Measurements from ENCODE around the gene DIAPH3.

The DIAPH3 gene

GRCh38 chr13:60019119-60019993 is 144.4 kb downstream of the DIAPH3 start:
- no peak for DNase-seq (ENCODE audit: low read depth, low spot score)

GRCh38 chr13:60018536-60018935 is 145.2 kb downstream of the DIAPH3 start:
- DNase-seq (ENCODE audit: low read depth, low spot score): no peak

- no peak for DNase-seq (ENCODE audit: low read depth, low spot score)
Measured at GRCh38 chr13:60016229-60016628, 147.5 kb downstream of the DIAPH3 start.

- DNase-seq (ENCODE audit: low read depth, low spot score): no peak
Measured at GRCh38 chr13:60013166-60013565, 150.6 kb downstream of the DIAPH3 start.

- no peak for DNase-seq (ENCODE audit: low read depth, low spot score)
Measured at GRCh38 chr13:60012488-60012887, 151.2 kb downstream of the DIAPH3 start.

GRCh38 chr13:60009300-60010253 is 154.2 kb downstream of the DIAPH3 start:
- no peak for DNase-seq (ENCODE audit: low read depth, low spot score)

- no peak for DNase-seq (ENCODE audit: low read depth, low spot score)
Measured at GRCh38 chr13:60001889-60002288, 161.8 kb downstream of the DIAPH3 start.

- no peak for DNase-seq (ENCODE audit: low read depth, low spot score)
Measured at GRCh38 chr13:60000976-60001375, 162.8 kb downstream of the DIAPH3 start.

- DNase-seq (ENCODE audit: low read depth, low spot score): no peak
Measured at GRCh38 chr13:60000081-60000480, 163.6 kb downstream of the DIAPH3 start.

GRCh38 chr13:59997976-59998375 is 165.8 kb downstream of the DIAPH3 start:
- no peak for DNase-seq (ENCODE audit: low read depth, low spot score)

GRCh38 chr13:59996461-59996980 is 167.2 kb downstream of the DIAPH3 start:
- DNase-seq (ENCODE audit: low read depth, low spot score): no peak

- DNase-seq (ENCODE audit: low read depth, low spot score): no peak
Measured at GRCh38 chr13:59991395-59991794, 172.3 kb downstream of the DIAPH3 start.

- no peak for DNase-seq (ENCODE audit: low read depth, low spot score)
Measured at GRCh38 chr13:59982631-59983382, 180.9 kb downstream of the DIAPH3 start.

- DNase-seq (ENCODE audit: low read depth, low spot score): no peak
Measured at GRCh38 chr13:59979589-59979988, 184.1 kb downstream of the DIAPH3 start.

- no peak for DNase-seq (ENCODE audit: low read depth, low spot score)
Measured at GRCh38 chr13:59978862-59979261, 184.9 kb downstream of the DIAPH3 start.

GRCh38 chr13:59976856-59977255 is 186.9 kb downstream of the DIAPH3 start:
- DNase-seq (ENCODE audit: low read depth, low spot score): no peak

- no peak for DNase-seq (ENCODE audit: low read depth, low spot score)
Measured at GRCh38 chr13:59975807-59976435, 187.8 kb downstream of the DIAPH3 start.

- DNase-seq (ENCODE audit: low read depth, low spot score): no peak
Measured at GRCh38 chr13:59970847-59971246, 192.9 kb downstream of the DIAPH3 start.

- DNase-seq (ENCODE audit: low read depth, low spot score): no peak
Measured at GRCh38 chr13:59963827-59964226, 199.9 kb downstream of the DIAPH3 start.

GRCh38 chr13:59963383-59963782 is 200.3 kb downstream of the DIAPH3 start:
- no peak for DNase-seq (ENCODE audit: low read depth, low spot score)

- no peak for DNase-seq (ENCODE audit: low read depth, low spot score)
Measured at GRCh38 chr13:59962343-59962742, 201.4 kb downstream of the DIAPH3 start.

Measured in iPS DF 19.7 (cell line).